GM23338 (cell line): ENCODE results near the gene UPF2. TPM values are rescaled to one million over a fixed set of nuclear protein-coding genes. Genes with fewer than 3 reads are reported as not detected.

Experiments used
- ATAC-seq: fragments of 200-7000 bp; cut with Tn5 transposase; 3 replicates; pipeline ENCODE4 v1.9.1; 2020
- DNase-seq: peaks from one replicate; pipeline ENCODE4 v3.0.0-alpha.2; 2015; ENCODE audit warnings: low spot score
- H2AFZ ChIP-seq: fragments of 200-600 bp; sonication (generic); 2 replicates; pipeline ENCODE4 v1.8.0; 2016; ENCODE audit warnings: antibody characterized with exemption, mild to moderate bottlenecking, moderate library complexity
- H3F3A ChIP-seq: fragments of 200-600 bp; sonication (generic); replicated peaks from 2 replicates; pipeline ENCODE4 v1.8.0; 2017; ENCODE audit warnings: antibody characterized with exemption, mixed run types, low read depth
- H3K27ac ChIP-seq: fragments of 200-600 bp; sonication (generic); 2 replicates; pipeline ENCODE4 v1.6.1; 2016; ENCODE audit warnings: low read depth
- H3K27me3 ChIP-seq: fragments of 200-600 bp; sonication (generic); 2 replicates; pipeline ENCODE4 v1.8.0; 2016; ENCODE audit warnings: mild to moderate bottlenecking, mixed run types, moderate library complexity; ENCODE audit not compliant: insufficient read depth
- H3K36me3 ChIP-seq: fragments of 200-600 bp; sonication (generic); 2 replicates; pipeline ENCODE4 v1.8.0; 2016; ENCODE audit warnings: mild to moderate bottlenecking; ENCODE audit not compliant: insufficient read depth
- H3K4me1 ChIP-seq: fragments of 200-600 bp; sonication (generic); 2 replicates; pipeline ENCODE4 v1.8.0; 2016; ENCODE audit warnings: mild to moderate bottlenecking, moderate library complexity; ENCODE audit not compliant: insufficient read depth
- H3K4me2 ChIP-seq: fragments of 200-600 bp; sonication (generic); 2 replicates; pipeline ENCODE4 v1.7.1; 2017; ENCODE audit warnings: mixed run types
- H3K4me3 ChIP-seq: fragments of 200-600 bp; sonication (generic); 2 replicates; pipeline ENCODE4 v1.6.1; 2016; ENCODE audit warnings: mixed run types
- H3K79me2 ChIP-seq: fragments of 200-600 bp; sonication (generic); replicated peaks from 2 replicates; pipeline ENCODE4 v1.8.0; 2017; ENCODE audit warnings: mild to moderate bottlenecking; ENCODE audit not compliant: insufficient read depth
- H3K9me2 ChIP-seq: fragments of 200-600 bp; sonication (generic); 2 replicates; pipeline ENCODE4 v1.8.0; 2017; ENCODE audit not compliant: insufficient read depth
- H4K20me1 ChIP-seq: fragments of 200-600 bp; sonication (generic); replicated peaks from 2 replicates; pipeline ENCODE4 v1.8.0; 2017; ENCODE audit warnings: mild to moderate bottlenecking; ENCODE audit not compliant: insufficient read depth
- H3K27ac Mint-ChIP-seq: 2 replicates; pipeline ENCODE4 v1.8.0; 2020; ENCODE audit warnings: inconsistent platforms, mild to moderate bottlenecking, moderate library complexity, mixed read lengths
- H3K27me3 Mint-ChIP-seq: 3 replicates; pipeline ENCODE4 v1.8.0; 2022; ENCODE audit warnings: low read depth, mild to moderate bottlenecking, moderate library complexity, mixed read lengths, inconsistent platforms; ENCODE audit not compliant: insufficient read depth, poor library complexity
- H3K36me3 Mint-ChIP-seq: 3 replicates; pipeline ENCODE4 v1.8.0; 2021; ENCODE audit warnings: low read depth, mild to moderate bottlenecking, inconsistent platforms, moderate library complexity, mixed read lengths
- H3K4me1 Mint-ChIP-seq: 3 replicates; pipeline ENCODE4 v1.8.0; 2020; ENCODE audit warnings: mild to moderate bottlenecking, inconsistent platforms, mixed read lengths
- H3K4me3 Mint-ChIP-seq: 3 replicates; pipeline ENCODE4 v1.8.0; 2021; ENCODE audit warnings: moderate library complexity, mild to moderate bottlenecking, inconsistent platforms, mixed read lengths
- H3K9me3 Mint-ChIP-seq: 3 replicates; pipeline ENCODE4 v1.8.0; 2020; ENCODE audit warnings: moderate library complexity, mild to moderate bottlenecking, inconsistent platforms, mixed read lengths
- CREB1 ChIP-seq: fragments of 250-450 bp; sonication (Bioruptor Pico); IDR thresholded peaks from 2 replicates; pipeline ENCODE4 v1.5.0; 2020; ENCODE audit warnings: low read depth, mild to moderate bottlenecking, moderate library complexity
- CTCF ChIP-seq, 2 experiments: fragments of 200-600 bp in 1 of 2; sonication (generic) in 1 of 2; conservative IDR thresholded peaks; 2 replicates each; pipeline versions ENCODE4 v1.5.1 to v1.6.1; 2016 to 2017; ENCODE audit warnings: antibody characterized with exemption in 2 of 2, low read depth in 2 of 2, mild to moderate bottlenecking in 2 of 2, moderate library complexity in 1 of 2
- ETS1 ChIP-seq: IDR thresholded peaks from 2 replicates; pipeline ENCODE4 v1.6.1; 2016; ENCODE audit warnings: antibody characterized with exemption
- EZH2 ChIP-seq: fragments of 200-600 bp; sonication (generic); IDR thresholded peaks from one replicate; pipeline ENCODE4 v1.8.0; 2017; ENCODE audit warnings: antibody characterized with exemption, mild to moderate bottlenecking, low read depth; ENCODE audit not compliant: unreplicated experiment
- EZH2phosphoT487 ChIP-seq: fragments of 200-600 bp; sonication (generic); IDR thresholded peaks from one replicate; pipeline ENCODE4 v1.8.1; 2018; ENCODE audit warnings: antibody characterized with exemption; ENCODE audit not compliant: unreplicated experiment
- JUNB ChIP-seq: IDR thresholded peaks from one replicate; pipeline ENCODE4 v1.6.1; 2016; ENCODE audit warnings: antibody characterized with exemption; ENCODE audit not compliant: unreplicated experiment
- NANOG ChIP-seq: IDR thresholded peaks from 2 replicates; pipeline ENCODE4 v1.6.1; 2016; ENCODE audit warnings: antibody characterized with exemption, borderline replicate concordance
- POLR2AphosphoS5 ChIP-seq: IDR thresholded peaks from 2 replicates; pipeline ENCODE4 v1.6.1; 2016; ENCODE audit warnings: antibody characterized with exemption, low read depth
- REST ChIP-seq: IDR thresholded peaks from one replicate; pipeline ENCODE4 v1.6.1; 2018; ENCODE audit warnings: antibody characterized with exemption; ENCODE audit not compliant: unreplicated experiment
- STAT1 ChIP-seq: IDR thresholded peaks from one replicate; pipeline ENCODE4 v1.6.1; 2016; ENCODE audit warnings: antibody characterized with exemption; ENCODE audit not compliant: unreplicated experiment
- ZNF114 ChIP-seq: fragments of 250-450 bp; sonication (Bioruptor Pico); IDR thresholded peaks from 2 replicates; pipeline ENCODE4 v1.5.0; 2020; ENCODE audit warnings: mild to moderate bottlenecking, moderate library complexity
- ZNF331 ChIP-seq: fragments of 250-450 bp; sonication (Bioruptor Pico); IDR thresholded peaks from 2 replicates; pipeline ENCODE4 v1.5.0; 2020; ENCODE audit warnings: low read depth, mild to moderate bottlenecking, moderate library complexity
- ZNF462 ChIP-seq: fragments of 250-450 bp; sonication (Bioruptor Pico); IDR thresholded peaks from 2 replicates; pipeline ENCODE4 v1.5.0; 2020; ENCODE audit warnings: mild to moderate bottlenecking, moderate library complexity
- polyA plus RNA-seq: library from polyadenylated mRNA; unstranded; fragments of >200 nt; fragmentation: Nextera tagmentation; extraction: Ambion mirVana; gene quantifications from 2 replicates; pipeline ENCODE4 v1.2.1, GENCODE V29; 2016
- total RNA-seq: library from RNA; depleted of rRNA; stranded (reverse); fragments of >200 nt; shearing (Covaris generic); gene quantifications from 2 replicates; pipeline ENCODE4 v1.2.3, GENCODE V29; 2014

Gene UPF2
- total and polyA plus RNA-seq, 2 experiments from 2014 or later: 29.0 to 78.5 TPM

GRCh38 chr10:11909618-11910017 is 133.0 kb downstream of the UPF2 start:
- DNase-seq (no peak), ATAC-seq (no peak)
- Mint-ChIP-seq H3K27me3 (peaks cover 3% of the 10 kb centered on the region), H3K36me3 (no peaks in the 10 kb centered on the region), H3K4me1 (peaks cover 9% of the 10 kb centered on the region), H3K4me3 (no peak overlapping the region), H3K9me3 (no peaks in the 10 kb centered on the region), H3K27ac (no peak overlapping the region)
- Histone ChIP-seq H3K36me3 (no peaks in the 10 kb centered on the region), H3F3A (no peaks in the 10 kb centered on the region), H3K4me1 (peaks cover 8% of the 10 kb centered on the region; the same call in 1 of the 2 replicates), H3K9me2 (no peaks in the 10 kb centered on the region), H3K4me3 (no peak overlapping the region), H3K4me2 (no peak overlapping the region), H2AFZ (no peak overlapping the region), H3K27ac (no peak overlapping the region), H3K27me3 (no peaks in the 10 kb centered on the region), H3K79me2 (no peaks in the 10 kb centered on the region), H4K20me1 (no peaks in the 10 kb centered on the region)
- no peak for TF ChIP-seq EZH2phosphoT487
- no peak for TF ChIP-seq ZNF462 (CRISPR knock-in tag)
- no peak for TF ChIP-seq EZH2
- no peak for TF ChIP-seq ZNF114 (CRISPR knock-in tag)
- TF ChIP-seq CTCF (conservative IDR thresholded peaks at IDR 0.05; ENCODE audit: low read depth in 2 of 2): no peak
- no peak for TF ChIP-seq JUNB
- TF ChIP-seq ETS1: no peak
- no peak for TF ChIP-seq REST
- no peak for TF ChIP-seq CREB1
- no peak for TF ChIP-seq STAT1
- TF ChIP-seq POLR2AphosphoS5: no peak
- TF ChIP-seq NANOG: no peak
- no peak for TF ChIP-seq ZNF331 (CRISPR knock-in tag)
